ENCODE data around the gene VKORC1L1.
"Not testable (repeated sequence)": the region's sequence is repeated elsewhere in the genome, so short reads cannot be mapped to it uniquely, and the experiment has no call there.

Gene VKORC1L1

DNA sequence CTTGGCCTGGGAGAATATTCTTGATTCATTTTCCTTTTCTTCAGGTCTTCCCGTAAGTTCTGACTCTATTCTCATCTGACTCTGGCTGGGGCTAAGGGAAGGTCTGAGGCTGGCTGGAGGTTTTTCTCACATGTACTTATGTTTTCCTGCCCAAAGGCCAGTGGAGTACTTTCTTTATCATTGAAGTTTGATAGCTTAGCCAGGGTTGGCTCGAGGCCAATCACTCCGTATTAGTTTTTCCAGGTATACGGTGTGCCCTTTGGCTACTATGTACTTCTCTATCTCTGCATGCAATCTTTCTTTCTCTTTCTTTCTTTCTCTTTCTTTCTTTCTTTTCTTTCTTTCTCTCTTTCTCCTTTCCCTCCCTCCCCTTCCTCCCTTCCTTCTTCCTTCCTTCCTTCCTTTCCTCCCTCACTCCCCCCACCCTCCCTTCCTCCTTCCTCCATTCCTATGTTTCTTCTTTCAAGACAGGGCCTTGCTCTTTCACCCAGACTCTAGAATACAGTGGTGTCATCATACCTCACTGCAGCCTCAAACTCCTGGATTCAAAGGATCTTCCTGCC lies 26.8 kb upstream of the VKORC1L1 start:
- no peak overlapping the region for H3K4me3 ChIP-seq (ENCODE audit: low read depth, low read length)
- no peak for TF ChIP-seq CTCF (IDR thresholded peaks at IDR 0.05; ENCODE audit: control insufficient read depth, extremely low read depth, insufficient read depth)
- DNase-seq (ENCODE audit: low read depth): peak; percentile 6

DNA sequence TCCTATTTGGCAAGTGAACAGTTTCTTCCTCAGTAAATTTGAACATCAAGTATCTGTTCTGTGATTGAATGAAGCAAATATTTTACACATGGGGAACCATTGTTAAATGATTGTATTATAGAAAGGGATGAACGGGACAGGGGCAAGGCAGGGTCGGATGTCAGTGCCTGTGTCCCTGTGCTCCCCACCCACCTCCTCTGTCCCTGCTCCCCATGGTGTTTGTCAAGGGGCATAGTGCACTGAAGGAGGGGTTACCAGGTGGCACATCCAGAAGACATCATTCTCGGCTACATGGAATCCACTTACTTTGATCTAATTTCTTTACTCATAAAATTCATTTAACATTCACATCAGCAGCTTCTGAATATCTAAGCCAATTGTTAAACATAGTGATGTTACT lies 19.4 kb upstream of the VKORC1L1 start:
- DNase-seq (ENCODE audit: low read depth); H3K4me3 ChIP-seq (ENCODE audit: low read depth, low read length): not testable (repeated sequence)

GRCh38 chr7:65853892-65854291 lies 19.0 kb upstream of the VKORC1L1 start:
- not testable (repeated sequence) for DNase-seq (ENCODE audit: low read depth); H3K4me3 ChIP-seq (ENCODE audit: low read depth, low read length)

DNA sequence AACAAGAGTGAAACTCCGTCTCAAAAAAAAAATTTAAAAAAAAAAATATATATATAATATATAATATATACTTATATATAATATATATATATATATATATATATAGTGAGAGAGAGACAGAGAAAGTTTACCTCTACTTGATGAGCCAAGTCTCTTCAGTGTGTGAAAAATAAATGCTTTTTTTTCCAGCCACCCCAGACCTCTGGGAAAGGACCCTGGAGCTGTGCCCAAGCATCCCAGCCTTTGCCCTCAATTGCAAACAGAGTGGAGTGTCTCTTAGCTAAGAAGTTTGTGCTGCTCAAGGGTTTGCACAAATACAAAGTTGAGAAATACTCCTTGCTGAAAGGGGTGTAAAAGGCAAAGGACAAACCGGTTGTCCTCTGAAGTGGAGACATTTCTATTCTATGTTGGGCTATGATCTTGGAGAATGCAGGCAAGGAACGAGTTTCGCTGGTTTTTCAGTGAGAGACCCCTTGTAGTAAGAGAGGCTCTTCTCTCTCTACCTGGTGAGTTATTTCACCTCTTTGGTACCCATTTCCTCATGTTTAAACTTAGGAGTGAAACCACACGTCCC lies 15.5 kb upstream of the VKORC1L1 start:
- not testable (repeated sequence) for H3K4me3 ChIP-seq (ENCODE audit: low read depth, low read length); DNase-seq (ENCODE audit: low read depth)

GRCh38 chr7:65858660-65859059 lies 14.2 kb upstream of the VKORC1L1 start:
- DNase-seq (ENCODE audit: low read depth); H3K4me3 ChIP-seq (ENCODE audit: low read depth, low read length): not testable (repeated sequence)

DNA sequence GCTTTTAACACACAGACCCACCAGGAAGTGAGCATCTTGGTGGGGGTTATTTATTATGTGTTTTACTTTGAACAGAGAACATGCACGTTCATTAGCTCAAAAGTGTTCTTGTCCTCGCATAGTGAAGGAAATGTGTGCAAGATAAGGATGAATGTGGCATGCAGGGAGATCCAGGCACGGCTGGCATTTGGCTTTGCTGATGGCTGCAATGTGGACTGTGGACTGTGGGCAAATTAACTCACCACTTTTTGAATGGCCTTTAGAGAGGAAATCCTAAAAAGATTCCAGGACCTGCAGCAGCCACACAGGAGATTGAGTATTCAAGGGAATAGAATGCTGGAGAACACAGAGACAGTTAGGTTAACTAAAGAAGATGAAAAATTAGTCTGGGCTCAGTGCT lies 6.6 kb upstream of the VKORC1L1 start:
- not testable (repeated sequence) for DNase-seq (ENCODE audit: low read depth); H3K4me3 ChIP-seq (ENCODE audit: low read depth, low read length)

DNA sequence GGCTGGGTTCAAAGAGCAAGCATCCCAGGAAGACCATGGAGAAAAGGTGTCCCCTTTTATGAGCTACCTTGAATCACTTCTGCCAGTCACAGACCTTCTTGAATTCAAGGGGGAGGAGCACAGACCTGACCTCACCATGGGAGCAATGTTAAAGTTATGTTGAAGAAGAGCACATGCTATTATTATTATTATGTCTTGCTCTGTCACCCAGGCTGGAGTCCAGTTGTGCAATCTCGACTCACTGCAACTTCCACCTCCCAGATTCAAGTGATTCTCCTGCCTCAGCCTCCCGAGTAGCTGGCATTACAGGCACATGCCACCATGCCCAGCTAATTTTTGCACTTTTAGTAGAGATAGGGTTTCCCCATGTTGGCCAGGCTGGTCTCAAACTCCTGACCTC lies 5.2 kb upstream of the VKORC1L1 start:
- H3K4me3 ChIP-seq (ENCODE audit: low read depth, low read length); DNase-seq (ENCODE audit: low read depth): not testable (repeated sequence)

DNA sequence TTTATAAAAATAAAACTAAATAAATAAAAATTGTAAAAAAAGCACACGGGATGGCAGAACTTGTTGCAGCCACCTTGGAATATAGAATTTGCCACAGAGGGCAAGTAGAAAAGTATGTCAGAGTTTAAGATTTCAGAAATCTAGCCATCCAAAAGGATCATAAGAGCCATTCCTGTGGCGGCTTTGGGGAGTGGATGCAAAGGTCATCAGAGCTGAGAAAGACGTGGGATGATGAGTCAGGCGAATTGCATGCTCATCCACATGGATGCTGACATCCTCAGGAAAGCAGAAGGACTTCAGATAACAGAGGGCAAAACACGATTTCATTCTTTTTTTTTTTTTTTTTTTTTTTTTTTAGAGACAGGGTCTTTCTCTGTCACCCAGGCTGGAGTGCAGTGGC lies 3.6 kb upstream of the VKORC1L1 start:
- H3K4me3 ChIP-seq (ENCODE audit: low read depth, low read length); DNase-seq (ENCODE audit: low read depth): not testable (repeated sequence)

- H3K4me3 ChIP-seq (ENCODE audit: low read depth, low read length); DNase-seq (ENCODE audit: low read depth): not testable (repeated sequence)
These were observed 1.4 kb upstream of the VKORC1L1 start for GRCh38 chr7:65871451-65871850.

GRCh38 chr7:65873582-65874193 lies 814 bp downstream of the VKORC1L1 start:
- not testable (repeated sequence) for DNase-seq (ENCODE audit: low read depth)
- H3K4me3 ChIP-seq (ENCODE audit: low read depth, low read length): peak overlapping the region; percentile 77

DNA sequence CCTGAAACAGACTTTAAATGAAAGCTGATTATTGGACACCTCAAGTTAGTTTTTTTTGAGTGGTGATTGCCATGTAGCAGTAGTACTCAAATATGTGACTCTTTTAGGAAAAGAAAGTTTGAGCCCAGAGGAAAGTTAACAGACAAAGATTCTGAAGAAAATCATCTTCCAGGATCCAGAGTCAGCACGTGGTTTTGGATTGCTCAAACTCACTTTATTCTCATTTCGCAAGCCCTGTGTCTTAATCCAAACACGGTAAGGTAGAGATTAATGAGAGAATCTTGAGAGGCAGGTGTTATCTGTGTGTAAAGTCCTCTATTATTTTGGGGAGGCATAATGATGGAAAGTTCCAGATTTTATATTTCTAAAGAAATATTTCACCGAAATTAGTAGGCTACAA lies 2.8 kb downstream of the VKORC1L1 start:
- not testable (repeated sequence) for DNase-seq (ENCODE audit: low read depth); H3K4me3 ChIP-seq (ENCODE audit: low read depth, low read length)

- not testable (repeated sequence) for H3K4me3 ChIP-seq (ENCODE audit: low read depth, low read length); DNase-seq (ENCODE audit: low read depth)
These were observed 6.6 kb downstream of the VKORC1L1 start for GRCh38 chr7:65879292-65880153.

DNA sequence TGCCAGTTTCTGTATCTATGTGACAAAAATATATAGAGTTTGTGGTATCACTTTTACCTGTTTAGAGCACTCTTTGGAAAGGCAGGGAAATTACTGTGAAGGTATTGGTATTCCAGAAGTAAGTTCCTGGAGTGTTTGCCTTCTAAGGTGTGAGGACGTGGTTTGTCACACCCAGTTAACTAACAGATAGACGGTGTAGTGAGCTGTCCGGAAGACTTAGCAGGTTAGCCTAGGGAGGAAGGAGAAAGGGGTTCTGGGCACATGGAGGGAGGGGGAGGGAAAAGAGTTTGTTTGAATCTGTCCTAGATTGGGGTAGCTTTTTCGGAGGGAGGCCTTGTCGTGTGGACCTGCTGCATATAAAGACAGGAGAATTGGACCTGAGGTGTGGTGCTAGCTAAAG lies 7.4 kb downstream of the VKORC1L1 start:
- DNase-seq (ENCODE audit: low read depth); H3K4me3 ChIP-seq (ENCODE audit: low read depth, low read length): not testable (repeated sequence)

DNA sequence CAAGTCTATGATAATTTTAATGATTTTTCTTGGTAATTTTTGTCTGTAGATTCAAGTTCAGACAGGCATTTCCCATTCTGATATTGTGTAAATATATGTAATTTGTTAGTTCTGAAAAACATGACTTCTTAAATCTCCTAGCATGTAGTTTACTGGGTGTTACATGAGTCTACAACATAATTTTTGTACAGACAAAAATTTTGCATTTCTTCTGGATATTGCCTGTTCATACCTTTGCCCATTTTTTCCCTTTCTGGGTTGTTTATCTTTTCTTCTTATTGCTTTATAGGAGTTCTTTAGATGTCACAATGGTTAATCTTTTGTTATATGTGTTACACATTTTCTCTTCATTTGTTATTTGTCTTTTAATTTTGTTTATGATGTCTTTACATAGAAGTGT lies 12.1 kb downstream of the VKORC1L1 start:
- not testable (repeated sequence) for DNase-seq (ENCODE audit: low read depth); H3K4me3 ChIP-seq (ENCODE audit: low read depth, low read length)

DNA sequence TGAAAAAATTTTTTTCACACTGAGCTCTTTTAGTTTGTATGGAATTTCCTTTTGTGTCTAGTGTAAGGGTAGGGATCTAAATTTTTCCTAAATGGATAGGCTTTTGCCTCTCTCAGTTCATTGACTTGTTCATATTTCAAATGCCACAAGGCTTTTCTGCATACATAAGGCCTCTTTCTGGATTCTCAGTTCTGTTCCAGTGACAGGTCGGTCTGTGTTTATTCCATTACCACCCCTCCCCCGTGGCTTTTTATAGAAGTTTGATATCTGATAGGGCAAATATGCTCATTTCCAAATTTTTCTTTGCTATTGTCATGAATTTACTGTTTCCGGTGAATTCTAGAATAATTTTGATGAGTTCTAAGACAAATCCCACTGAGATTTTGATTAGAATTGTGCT lies 12.7 kb downstream of the VKORC1L1 start:
- not testable (repeated sequence) for H3K4me3 ChIP-seq (ENCODE audit: low read depth, low read length); DNase-seq (ENCODE audit: low read depth)

DNA sequence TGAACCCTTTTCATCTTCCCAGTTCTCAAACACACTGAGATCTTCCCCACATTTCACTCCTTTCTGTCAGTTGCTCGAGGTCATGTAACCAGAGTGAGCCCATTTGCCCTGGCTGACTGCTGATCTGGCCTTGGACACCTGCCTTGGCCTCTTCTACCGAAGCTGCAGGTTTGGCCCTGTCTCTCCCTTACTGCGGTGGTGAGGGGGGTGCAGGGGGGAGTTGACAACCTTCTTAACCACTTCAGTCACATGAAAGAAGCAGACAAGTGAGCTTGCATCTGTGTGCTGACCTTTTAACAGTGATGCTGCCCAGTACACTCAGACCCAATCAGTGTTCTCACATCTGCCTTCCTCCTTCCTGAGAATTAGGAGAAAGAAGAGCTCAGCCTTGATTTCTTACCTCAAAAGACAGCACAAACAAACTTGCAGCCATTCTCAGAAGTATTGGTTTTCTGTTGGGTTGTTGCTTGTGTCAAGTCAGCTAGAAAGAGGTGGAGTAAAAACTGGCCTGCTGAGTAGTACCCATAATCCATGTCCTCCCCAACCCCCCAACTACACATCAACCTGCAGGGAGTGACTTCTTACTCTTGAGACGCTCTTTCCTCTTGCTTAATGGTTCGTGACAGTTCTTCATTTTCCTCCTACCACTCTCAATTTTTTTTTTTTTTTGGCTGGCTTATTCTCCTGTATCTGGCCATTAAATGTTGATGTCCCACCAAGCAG lies 15.7 kb downstream of the VKORC1L1 start:
- not testable (repeated sequence) for H3K4me3 ChIP-seq (ENCODE audit: low read depth, low read length); DNase-seq (ENCODE audit: low read depth)

- not testable (repeated sequence) for H3K4me3 ChIP-seq (ENCODE audit: low read depth, low read length); DNase-seq (ENCODE audit: low read depth)
These were observed 16.8 kb downstream of the VKORC1L1 start for GRCh38 chr7:65889722-65890121.

All from LNCaP clone FGC (cell line).